Measurements from ENCODE around the gene ACTR3.
A peak's percentile ranks its signal among the peaks of the same experiment; 100 is the strongest.

Gene ACTR3

DNA sequence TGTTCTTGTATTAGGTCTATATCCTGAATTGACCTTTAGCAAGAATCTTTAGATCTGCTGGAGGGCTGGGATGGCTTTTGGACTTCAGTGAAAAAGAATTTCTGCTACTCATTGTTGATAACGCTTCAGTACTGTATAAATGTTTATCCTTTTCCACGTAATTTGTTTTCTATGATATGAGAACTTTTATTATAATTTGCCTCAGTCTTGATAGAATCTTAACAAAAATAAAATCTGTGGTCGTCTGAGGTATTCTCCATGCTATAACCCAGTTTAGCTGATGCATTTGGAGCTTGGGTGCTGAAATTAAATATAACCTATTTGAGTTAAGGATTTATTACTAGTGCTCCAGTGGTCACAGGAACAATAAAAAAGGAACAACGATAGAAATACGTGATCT, 71.1 kb downstream of the ACTR3 start:
- no peak overlapping the region for H3K4me3 ChIP-seq (ENCODE audit: low read depth, low read length)
- DNase-seq (ENCODE audit: low read depth) = no peak

DNA sequence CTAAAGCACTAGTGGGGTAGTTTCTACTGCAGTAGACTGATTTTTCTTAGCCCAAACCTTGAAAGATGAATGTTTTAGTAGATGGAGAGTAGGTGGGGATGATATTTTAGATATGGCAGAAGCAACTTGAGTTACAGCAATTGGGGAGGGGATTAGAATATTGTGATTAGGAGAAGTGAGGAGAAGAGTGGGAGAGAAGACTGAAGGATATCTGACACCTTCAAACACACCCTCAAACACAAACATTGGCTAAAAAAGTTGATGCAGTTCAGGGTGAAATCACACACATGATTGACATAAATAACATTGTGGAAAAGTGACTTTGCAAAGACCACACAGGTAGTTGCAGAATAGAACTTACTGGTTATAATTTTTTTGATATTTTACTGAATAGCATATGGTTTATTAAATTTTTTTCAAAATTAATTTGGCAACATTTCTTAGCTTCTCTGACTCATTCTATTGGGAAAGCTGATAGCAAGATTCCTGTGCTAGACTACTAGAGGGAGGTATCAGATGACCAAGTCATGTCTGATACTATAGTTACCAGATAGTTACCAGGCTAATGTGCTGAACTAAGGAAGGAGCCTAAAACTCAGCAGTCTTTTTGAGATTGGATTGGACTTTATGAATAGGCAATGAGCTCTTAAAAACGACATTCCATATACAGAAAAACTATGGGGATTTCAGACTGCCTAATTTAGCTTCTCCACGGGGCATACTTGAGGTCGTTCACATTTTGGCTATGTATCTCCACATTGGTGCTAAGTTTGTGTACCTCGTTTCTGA, 73.0 kb downstream of the ACTR3 start:
- H3K4me3 ChIP-seq (ENCODE audit: low read depth, low read length) = no peak overlapping the region
- DNase-seq (ENCODE audit: low read depth) = no peak

DNA sequence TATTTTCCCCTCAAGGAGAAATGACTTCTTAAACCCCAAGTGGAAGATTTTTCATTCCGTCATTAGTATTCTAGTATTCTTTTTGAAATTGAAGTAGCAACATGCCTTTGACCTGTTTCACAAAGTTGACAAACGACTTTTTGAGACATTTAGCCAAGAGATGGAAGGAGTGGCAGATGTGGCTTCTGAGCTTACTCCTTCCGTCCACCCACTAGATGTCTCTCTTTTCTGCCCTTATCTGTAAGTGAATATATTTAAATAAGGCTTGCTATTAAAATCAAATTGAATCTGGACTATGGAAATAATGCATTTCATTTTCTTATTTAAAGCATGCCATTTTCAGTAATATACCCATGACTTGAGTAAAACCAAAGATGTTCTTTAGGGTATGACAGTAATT, 74.1 kb downstream of the ACTR3 start:
- DNase-seq (ENCODE audit: low read depth) = no peak
- H3K4me3 ChIP-seq (ENCODE audit: low read depth, low read length) = no peak overlapping the region

DNA sequence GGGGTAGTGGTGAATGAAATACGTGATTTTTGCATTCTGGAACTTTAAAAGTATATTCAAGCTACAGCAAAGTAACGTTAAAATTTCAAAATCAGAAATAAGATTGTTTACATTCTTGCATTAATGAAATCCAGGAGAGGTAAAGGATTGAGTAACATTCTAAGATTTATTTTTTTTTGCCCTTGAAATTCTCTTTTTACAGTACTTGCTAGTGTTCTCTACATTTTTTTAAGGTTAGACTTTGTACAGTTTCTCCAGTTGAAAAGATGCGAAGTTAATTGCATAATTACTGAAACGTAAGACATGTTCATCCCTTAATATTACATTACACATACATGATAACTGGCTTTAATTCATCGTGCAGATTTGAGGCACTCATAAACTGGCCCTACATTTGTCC, 74.5 kb downstream of the ACTR3 start:
- DNase-seq (ENCODE audit: low read depth) = no peak
- H3K4me3 ChIP-seq (ENCODE audit: low read depth, low read length) = no peak overlapping the region

DNA sequence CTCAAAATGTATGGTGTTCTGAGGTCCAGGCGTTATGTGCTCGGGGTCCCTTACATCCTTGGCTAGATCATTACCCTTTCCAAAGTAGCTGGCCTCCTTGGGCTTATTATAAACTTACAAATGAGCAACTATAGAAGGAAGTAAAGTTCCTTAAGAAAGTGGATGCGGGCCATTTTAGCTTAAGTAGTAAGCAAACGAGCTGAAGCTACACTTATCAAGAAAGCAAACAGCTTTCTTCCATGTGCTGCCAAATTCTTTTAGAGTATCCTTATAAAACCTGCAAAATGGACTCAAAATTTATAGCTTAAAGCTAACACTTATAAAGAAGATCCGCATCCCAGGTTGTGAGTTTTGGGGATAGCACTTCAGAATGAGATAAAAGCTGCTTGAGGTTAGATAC, 75.3 kb downstream of the ACTR3 start:
- H3K4me3 ChIP-seq (ENCODE audit: low read depth, low read length) = no peak overlapping the region
- DNase-seq (ENCODE audit: low read depth) = no peak

DNA sequence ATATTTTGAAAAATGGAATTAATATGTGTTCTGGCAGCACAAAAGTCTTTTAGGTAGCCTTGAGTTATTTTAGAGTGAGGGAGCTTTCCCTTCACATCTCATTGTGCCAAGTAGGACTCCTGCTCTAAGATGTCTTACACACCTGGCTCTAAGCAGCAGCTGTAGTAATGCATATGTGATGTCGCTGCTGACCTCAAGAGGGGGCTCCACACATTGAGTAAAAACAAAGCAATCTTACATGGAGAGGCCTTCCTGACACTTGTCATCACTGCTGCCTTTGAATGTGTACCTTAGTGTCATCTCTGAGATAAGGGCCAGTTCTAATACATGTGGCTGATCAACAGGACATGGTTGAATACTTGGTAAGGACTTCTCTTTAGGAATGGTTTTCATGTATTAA, 75.8 kb downstream of the ACTR3 start:
- no peak for DNase-seq (ENCODE audit: low read depth)
- no peak overlapping the region for H3K4me3 ChIP-seq (ENCODE audit: low read depth, low read length)

DNA sequence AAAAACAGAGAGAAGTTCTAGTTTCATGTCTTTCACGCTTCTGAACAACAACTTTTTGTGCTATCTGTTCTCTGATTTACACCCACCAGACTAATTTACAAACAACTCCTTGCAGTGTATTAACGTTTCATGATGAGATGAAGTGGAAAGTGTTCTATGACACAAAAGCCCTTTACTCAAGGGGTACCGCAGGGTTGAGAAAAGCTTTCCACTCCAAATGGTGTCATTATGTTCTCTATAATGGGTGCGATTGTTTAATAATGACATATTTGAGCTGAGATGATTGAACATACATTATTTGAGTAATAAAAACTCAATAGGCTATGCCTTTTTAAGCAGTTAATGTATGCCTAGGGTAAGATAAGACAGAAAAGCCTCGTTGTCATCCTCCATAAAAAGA, 76.3 kb downstream of the ACTR3 start:
- H3K4me3 ChIP-seq (ENCODE audit: low read depth, low read length) = no peak overlapping the region
- no peak for DNase-seq (ENCODE audit: low read depth)

DNA sequence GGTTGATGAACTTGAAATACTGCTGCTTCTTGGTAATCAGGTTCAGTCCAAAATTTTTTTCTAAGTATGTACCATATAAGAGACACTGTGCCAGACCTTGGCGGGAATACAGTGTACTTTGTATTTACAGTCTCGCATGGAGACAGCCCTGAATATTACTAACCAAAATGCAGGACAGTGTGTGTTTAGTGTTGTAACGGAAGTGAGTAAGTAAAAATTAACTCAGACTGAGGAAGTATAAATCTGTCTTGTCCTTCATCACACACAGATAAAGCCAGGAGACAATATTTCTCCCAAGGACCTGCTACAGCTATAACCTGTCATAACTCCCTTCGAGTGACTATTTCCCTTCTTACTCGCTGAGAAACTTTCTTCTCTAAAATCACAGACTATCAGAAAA, 76.9 kb downstream of the ACTR3 start:
- H3K4me3 ChIP-seq (ENCODE audit: low read depth, low read length) = no peak overlapping the region
- no peak for DNase-seq (ENCODE audit: low read depth)

DNA sequence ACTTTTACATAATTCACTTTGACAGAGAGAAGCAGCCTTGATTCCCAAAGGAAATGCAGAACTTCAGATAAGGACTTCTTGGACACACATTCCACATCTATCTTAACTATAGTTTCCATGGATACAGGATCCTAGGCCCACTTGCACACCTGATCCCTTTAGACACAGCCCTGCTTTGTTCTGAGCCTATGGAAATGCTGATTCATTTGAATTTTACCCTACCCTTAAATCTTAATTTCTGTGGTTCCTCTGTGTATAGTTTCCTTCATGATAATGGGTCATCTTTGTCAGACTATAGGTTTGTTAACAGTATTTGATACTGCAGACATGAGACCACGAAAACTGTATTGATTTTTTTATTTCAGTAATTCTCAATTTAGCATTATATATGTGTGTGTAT, 77.4 kb downstream of the ACTR3 start:
- no peak for DNase-seq (ENCODE audit: low read depth)
- H3K4me3 ChIP-seq (ENCODE audit: low read depth, low read length) = no peak overlapping the region

DNA sequence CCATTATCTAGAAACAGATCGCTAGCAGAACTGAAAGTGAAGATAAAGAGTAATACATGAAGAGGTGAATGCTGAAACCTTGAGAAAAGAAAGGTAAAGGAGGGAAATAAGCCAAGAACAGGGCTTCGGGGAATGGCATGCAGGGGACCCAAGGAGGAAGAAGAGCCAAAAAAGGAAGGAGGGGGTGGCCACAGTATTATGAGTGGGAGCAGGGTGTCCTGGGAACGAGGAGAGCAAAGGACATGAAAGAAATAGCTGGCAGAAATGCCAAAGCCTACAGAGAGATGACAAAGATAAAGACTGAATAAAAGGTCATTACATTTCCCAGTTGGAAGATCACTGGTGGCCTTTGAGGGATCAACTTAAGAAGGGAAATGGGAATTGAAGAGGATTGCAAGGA, 82.9 kb downstream of the ACTR3 start:
- DNase-seq (ENCODE audit: low read depth) = no peak
- no peak overlapping the region for H3K4me3 ChIP-seq (ENCODE audit: low read depth, low read length)

DNA sequence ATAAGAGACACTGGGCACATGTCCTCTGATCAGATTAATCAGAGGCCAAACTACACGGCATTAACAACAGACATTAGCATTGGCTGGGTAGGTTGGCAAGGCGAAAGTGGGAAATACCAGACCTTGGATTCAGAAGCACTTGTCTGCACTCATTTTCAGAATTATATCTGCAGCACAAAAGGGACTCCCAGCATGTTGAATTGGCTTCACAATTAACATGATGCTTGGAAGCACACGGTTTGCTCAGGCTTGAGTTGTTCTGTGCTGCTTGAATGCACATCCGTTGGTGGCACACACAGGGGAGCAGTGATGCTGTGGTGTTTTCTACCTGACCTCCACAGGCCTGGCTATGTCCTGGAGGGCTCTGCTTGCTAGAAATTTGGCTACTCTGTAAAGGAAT, 83.9 kb downstream of the ACTR3 start:
- H3K4me3 ChIP-seq (ENCODE audit: low read depth, low read length) = no peak overlapping the region
- no peak for DNase-seq (ENCODE audit: low read depth)

DNA sequence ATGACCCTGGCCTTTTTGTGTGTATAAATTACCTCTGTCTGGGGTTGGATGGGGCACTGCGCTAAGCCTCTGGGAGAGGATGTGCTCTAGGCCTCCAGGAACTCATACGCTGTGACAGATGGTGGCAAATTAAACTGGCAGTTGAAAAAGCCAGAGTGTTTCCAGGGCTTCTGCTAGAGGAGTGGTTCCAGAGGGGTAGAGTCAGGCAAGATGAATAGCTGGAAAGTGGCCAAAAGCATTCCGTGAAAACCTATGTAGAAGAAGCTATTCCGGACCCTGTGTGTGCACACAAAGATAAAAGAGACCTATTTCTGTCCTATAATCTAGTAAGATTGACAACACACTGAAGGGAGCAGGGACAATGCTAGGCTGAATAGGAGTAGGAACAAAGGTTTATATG, 84.8 kb downstream of the ACTR3 start:
- no peak overlapping the region for H3K4me3 ChIP-seq (ENCODE audit: low read depth, low read length)
- DNase-seq (ENCODE audit: low read depth) = no peak

DNA sequence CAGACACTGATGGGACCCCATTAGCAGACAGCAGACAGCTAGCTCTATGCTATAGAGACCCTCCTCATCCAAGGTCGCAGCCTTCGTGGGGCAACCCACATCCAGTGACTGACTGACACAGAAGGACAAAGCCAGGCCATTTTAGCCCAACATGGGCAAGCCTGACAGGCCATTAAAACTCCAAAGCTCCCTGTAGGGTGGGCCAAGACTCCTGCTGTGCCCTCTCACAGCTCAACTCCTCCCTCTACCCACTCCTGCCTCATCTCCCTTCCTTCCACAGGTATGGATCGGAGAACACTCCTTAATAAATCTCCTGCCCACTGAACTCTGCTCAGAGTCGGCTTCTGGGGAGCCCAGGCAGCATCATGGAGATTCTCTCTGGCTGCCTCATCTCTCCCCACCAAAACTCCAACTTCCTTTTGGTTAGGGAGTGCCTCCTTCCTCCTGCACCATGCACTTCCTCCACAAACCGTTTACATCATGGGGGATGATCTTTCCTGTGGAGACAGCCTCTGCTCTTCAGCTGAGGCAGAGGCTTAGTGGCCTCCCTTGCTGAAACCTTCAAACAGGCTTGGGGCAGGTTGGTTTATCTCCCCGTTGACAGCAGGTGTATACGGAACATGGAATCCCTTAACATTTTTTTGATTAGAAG, 86.5 kb downstream of the ACTR3 start:
- no peak for DNase-seq (ENCODE audit: low read depth)
- no peak overlapping the region for H3K4me3 ChIP-seq (ENCODE audit: low read depth, low read length)

DNA sequence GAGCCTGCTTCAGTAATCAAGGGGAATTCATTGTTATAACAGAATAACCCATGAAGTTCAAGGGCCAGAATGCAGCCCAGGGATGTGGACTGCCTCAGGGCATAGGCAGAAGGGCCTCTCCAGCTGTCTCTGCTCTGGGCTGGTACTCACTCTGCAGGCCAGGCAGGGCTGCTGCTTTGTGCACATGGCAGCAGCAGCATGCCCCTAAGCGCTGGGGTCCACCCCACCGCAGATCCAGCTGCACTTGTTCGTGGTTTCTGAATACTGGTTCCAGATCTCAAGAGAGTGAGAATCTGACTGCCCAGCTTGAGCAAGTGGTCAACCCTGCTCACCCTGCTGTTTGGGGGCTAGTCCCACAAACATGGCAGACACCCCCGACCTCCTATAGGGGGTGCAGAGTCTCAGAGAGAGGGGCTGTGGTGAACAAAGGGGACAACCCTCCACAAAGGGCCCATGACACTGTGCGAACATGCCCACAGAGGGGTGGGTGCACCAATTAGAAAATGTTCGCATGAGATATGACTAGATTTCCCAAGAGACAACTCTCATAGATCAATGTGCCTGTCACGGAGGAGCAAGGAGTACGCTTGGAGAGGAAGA, 87.3 kb downstream of the ACTR3 start:
- no peak overlapping the region for H3K4me3 ChIP-seq (ENCODE audit: low read depth, low read length)
- no peak for DNase-seq (ENCODE audit: low read depth)

DNA sequence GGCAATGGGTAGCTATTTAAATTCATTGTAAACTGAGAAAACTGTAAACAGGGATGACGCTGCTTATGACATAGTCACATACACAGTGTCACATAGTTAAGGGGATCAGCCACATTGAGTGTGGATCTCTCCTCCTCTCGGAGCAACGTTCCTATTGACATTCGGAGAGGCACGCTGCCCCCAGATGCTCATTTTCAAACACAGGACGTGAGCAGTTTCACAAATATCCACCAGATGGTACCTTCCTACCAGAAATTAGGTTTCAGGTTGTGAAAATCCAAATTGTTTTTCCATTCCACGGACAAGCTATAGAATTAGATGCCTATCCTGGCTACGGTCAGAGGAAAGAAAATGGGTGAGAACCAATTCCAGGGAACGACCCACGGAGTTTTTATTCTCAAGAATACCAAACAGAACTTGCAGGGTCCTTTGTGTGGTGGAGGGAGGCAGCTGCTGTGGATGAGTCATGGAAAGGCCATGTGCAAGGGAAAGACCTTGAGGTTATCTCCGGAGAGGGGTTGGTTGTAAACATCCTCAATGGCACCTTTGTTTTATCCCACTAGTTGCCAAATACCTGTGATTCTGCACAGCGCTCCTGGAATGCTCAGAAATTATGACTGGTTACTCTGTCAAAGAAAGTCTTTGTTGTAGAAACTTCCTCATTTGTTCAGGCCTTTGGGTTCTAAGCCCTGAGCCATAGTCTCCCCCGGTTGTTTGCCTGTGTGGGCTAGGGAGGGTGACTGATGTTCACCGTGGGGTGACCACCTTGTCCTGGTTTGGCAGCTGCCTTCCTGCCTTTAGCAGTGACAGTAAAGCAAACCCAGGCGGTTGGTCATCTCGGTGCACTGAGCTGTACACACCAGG, 88.0 kb downstream of the ACTR3 start:
- DNase-seq (ENCODE audit: low read depth) = no peak
- H3K4me3 ChIP-seq (ENCODE audit: low read depth, low read length) = no peak overlapping the region

DNA sequence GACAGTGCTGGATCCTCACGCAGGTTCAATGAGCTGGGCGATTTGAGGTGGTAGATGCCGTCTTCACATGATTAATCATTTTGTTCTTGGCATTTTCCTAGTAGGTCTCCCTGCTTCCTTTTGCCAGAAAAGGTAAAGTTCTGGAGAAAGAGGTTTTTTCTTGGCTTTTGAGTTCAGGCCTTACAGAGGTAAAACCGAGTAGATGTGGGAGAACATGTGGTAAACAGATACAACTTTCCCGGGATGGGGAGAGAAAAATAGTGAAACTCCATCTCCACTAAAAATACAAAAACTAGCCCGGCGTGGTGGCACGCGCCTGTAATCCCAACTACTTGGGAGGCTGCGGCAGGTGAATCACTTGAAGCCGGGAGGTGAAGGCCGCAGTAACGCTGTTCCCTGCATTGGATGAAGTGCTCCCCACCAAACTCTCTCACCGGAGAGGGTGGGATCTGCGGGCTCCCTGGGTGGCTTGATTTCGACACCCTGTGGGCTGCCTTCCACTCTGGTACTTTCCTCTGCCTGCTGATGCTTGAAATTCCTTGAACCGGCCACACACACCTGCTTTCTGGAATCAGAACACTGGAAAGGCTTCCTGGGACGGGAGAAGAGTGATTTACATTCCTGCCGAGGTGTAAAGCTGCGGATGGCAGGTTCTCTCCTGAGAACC, 88.8 kb downstream of the ACTR3 start:
- no peak for DNase-seq (ENCODE audit: low read depth)
- no peak overlapping the region for H3K4me3 ChIP-seq (ENCODE audit: low read depth, low read length)

DNA sequence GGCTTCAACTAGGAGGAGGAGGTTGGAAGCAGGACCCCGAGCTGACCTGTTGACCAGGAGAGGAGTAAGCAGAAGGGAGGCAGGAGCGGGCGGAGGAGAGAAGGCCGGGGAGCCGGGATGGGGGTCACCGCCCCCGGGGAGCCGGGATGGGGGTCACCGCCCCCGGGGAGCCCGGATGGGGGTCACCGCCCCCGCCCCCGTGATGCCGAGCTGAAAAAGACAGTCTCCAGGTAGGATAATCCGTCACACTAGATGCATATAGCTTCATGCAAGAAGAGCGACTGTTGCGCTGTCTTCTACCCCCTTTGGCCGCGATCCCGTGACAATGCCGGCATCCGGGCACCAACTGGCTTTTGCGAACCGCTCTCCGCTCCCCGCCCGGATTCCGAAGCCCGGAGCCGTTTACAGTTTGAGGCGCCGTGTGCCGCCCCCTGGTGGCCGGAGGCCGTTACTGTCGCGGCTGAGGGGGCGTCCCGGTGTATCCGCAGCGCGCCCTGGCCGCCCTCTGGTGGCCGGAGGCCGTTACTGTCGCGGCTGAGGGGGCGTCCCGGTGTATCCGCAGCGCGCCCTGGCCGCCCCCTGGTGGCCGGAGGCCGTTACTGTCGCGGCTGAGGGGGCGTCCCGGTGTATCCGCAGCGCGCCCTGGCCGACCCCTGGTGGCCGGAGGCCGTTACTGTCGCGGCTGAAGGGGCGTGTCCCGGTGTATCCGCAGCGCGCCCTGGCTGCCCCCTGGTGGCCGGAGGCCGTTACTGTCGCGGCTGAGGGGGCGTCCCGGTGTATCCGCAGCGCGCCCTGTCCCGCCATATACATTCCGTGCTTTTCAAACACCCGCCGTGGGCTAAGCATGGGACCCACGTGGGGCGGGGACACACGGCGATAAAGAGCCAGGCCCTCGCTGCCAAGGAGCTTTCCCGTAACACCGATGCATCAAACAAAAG, 89.6 kb downstream of the ACTR3 start:
- DNase-seq (ENCODE audit: low read depth) = no peak
- no peak overlapping the region for H3K4me3 ChIP-seq (ENCODE audit: low read depth, low read length)

DNA sequence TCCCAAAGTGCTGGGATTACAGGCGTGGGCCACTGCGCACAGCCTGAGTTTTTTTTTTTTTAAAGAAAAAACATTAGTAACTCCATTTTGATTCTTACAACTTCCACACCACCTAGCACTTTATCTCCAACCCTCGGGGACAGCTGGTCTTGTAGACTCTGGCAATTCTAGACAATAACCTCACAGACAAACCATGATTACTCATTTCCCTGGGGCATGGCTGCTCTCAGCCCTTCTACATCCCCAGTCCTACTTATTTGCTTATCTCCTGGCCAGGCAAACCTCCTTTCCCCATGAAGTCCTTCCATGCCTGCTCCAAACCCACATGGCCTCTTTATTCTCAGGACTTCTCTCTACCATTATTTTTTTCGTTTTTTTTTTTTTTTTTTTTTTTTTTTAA, 91.1 kb downstream of the ACTR3 start:
- H3K4me3 ChIP-seq (ENCODE audit: low read depth, low read length) = no peak overlapping the region
- peak; percentile 67 for DNase-seq (ENCODE audit: low read depth)

All from skeletal muscle cell (primary cell).